Measurements from ENCODE around the gene MYF6. TPM values are rescaled to one million over a fixed set of nuclear protein-coding genes. Genes with fewer than 3 reads are reported as not detected.

Gene MYF6
- total and polyA plus RNA-seq, 5 donors, result 0.11 TPM; not detected in 4

- ATAC-seq, result no peak
- WGBS, result 33% methylated on average over 45 of the region's 45 CpGs
Observed at GRCh38 chr12:80716696-80717469, 9.4 kb downstream of the MYF6 start, which contains the start of gene MYF5. Gene MYF5, plus strand, starts transcription at chr12:80716912. Its CDS starts 152 bp downstream, at chr12:80717064.

GRCh38 chr12:80717856-80718255 is 10.4 kb downstream of the MYF6 start:
- H3K27me3 ChIP-seq (ENCODE audit: control insufficient read depth, insufficient read depth), result no peaks in the 10 kb centered on the region

More at GRCh38 chr12:80716696-80717469, 9.4 kb downstream of the MYF6 start, which contains the start of gene MYF5:
- no peak within 1 kb of the TSS for H3K27ac ChIP-seq (ENCODE audit: low read length)
- no peaks in the 10 kb centered on the region for H3K4me1 ChIP-seq (ENCODE audit: control insufficient read depth, insufficient read depth, low read length)
- no peaks in the 10 kb centered on the region for H3K27me3 ChIP-seq (ENCODE audit: control insufficient read depth, insufficient read depth)
- no peak for DNase-seq
- intact Hi-C loops (cut with DNase I), result no loop called here
- no peak within 1 kb of the TSS for H3K4me3 ChIP-seq (ENCODE audit: low read length)
- H3K9me3 ChIP-seq (ENCODE audit: control insufficient read depth, low read length), result no peaks in the 10 kb centered on the region

GRCh38 chr12:80720516-80720915 is 13.1 kb downstream of the MYF6 start:
- Histone ChIP-seq H3K9me3 (ENCODE audit: control insufficient read depth, low read length) (no peaks in the 10 kb centered on the region), H3K4me1 (ENCODE audit: control insufficient read depth, insufficient read depth, low read length) (no peaks in the 10 kb centered on the region), H3K27ac (ENCODE audit: low read length) (no peak overlapping the region), H3K4me3 (ENCODE audit: low read length) (no peak overlapping the region), H3K27me3 (ENCODE audit: control insufficient read depth, insufficient read depth) (no peaks in the 10 kb centered on the region)
- intact Hi-C loops (cut with DNase I), result no loop called here
- ATAC-seq, result no peak
- 82% methylated on average over 1 of the region's 1 CpG for WGBS
- DNase-seq, result no peak

More at GRCh38 chr12:80717856-80718255, 10.4 kb downstream of the MYF6 start:
- WGBS, result 68% methylated on average over 4 of the region's 4 CpGs
- Histone ChIP-seq H3K27ac (ENCODE audit: low read length) (no peak overlapping the region), H3K4me3 (ENCODE audit: low read length) (no peak overlapping the region), H3K9me3 (ENCODE audit: control insufficient read depth, low read length) (no peaks in the 10 kb centered on the region), H3K4me1 (ENCODE audit: control insufficient read depth, insufficient read depth, low read length) (no peaks in the 10 kb centered on the region)
- DNase-seq, result no peak
- intact Hi-C loops (cut with DNase I), result no loop called here
- ATAC-seq, result no peak

- DNase-seq, result no peak
- WGBS, result 71% methylated on average over 3 of the region's 3 CpGs
- ATAC-seq, result no peak
- H3K4me1 ChIP-seq (ENCODE audit: control insufficient read depth, insufficient read depth, low read length), result no peaks in the 10 kb centered on the region
- intact Hi-C loops (cut with DNase I), result no loop called here
- no peaks in the 10 kb centered on the region for H3K9me3 ChIP-seq (ENCODE audit: control insufficient read depth, low read length)
- no peak overlapping the region for H3K27ac ChIP-seq (ENCODE audit: low read length)
- H3K4me3 ChIP-seq (ENCODE audit: low read length), result no peak overlapping the region
- H3K27me3 ChIP-seq (ENCODE audit: control insufficient read depth, insufficient read depth), result no peaks in the 10 kb centered on the region
Observed at GRCh38 chr12:80721326-80721725, 13.9 kb downstream of the MYF6 start.

- intact Hi-C loops (cut with DNase I), result no loop called here
Observed at GRCh38 chr12:80745851-80746505, 38.5 kb downstream of the MYF6 start.

GRCh38 chr12:80747800-80748199 is 40.4 kb downstream of the MYF6 start:
- Histone ChIP-seq H3K27ac (ENCODE audit: low read length) (no peak overlapping the region), H3K27me3 (ENCODE audit: control insufficient read depth, insufficient read depth) (no peaks in the 10 kb centered on the region), H3K4me1 (ENCODE audit: control insufficient read depth, insufficient read depth, low read length) (no peaks in the 10 kb centered on the region), H3K9me3 (ENCODE audit: control insufficient read depth, low read length) (no peaks in the 10 kb centered on the region), H3K4me3 (ENCODE audit: low read length) (no peak overlapping the region)
- ATAC-seq (no peak), DNase-seq (no peak)
- WGBS, result 54% methylated on average over 2 of the region's 2 CpGs
- intact Hi-C loops (cut with DNase I), result no loop called here

More at GRCh38 chr12:80745851-80746505, 38.5 kb downstream of the MYF6 start:
- H3K27ac ChIP-seq (ENCODE audit: low read length), result no peak overlapping the region
- H3K4me3 ChIP-seq (ENCODE audit: low read length), result no peak overlapping the region
- H3K4me1 ChIP-seq (ENCODE audit: control insufficient read depth, insufficient read depth, low read length), result no peaks in the 10 kb centered on the region
- no peaks in the 10 kb centered on the region for H3K9me3 ChIP-seq (ENCODE audit: control insufficient read depth, low read length)
- no peaks in the 10 kb centered on the region for H3K27me3 ChIP-seq (ENCODE audit: control insufficient read depth, insufficient read depth)
- ATAC-seq (no peak), DNase-seq (no peak)
- WGBS, result 53% methylated on average over 6 of the region's 6 CpGs

- no peaks in the 10 kb centered on the region for H3K27me3 ChIP-seq (ENCODE audit: control insufficient read depth, insufficient read depth)
- WGBS, result 69% methylated on average over 2 of the region's 2 CpGs
- H3K27ac ChIP-seq (ENCODE audit: low read length), result no peak overlapping the region
- intact Hi-C loops (cut with DNase I), result no loop called here
- H3K4me3 ChIP-seq (ENCODE audit: low read length), result no peak overlapping the region
- H3K9me3 ChIP-seq (ENCODE audit: control insufficient read depth, low read length), result no peaks in the 10 kb centered on the region
- ATAC-seq (no peak), DNase-seq (no peak)
- no peaks in the 10 kb centered on the region for H3K4me1 ChIP-seq (ENCODE audit: control insufficient read depth, insufficient read depth, low read length)
Observed at GRCh38 chr12:80749456-80749855, 42.0 kb downstream of the MYF6 start.

GRCh38 chr12:80752464-80752863 is 45.0 kb downstream of the MYF6 start:
- Histone ChIP-seq H3K4me1 (ENCODE audit: control insufficient read depth, insufficient read depth, low read length) (no peaks in the 10 kb centered on the region), H3K9me3 (ENCODE audit: control insufficient read depth, low read length) (no peaks in the 10 kb centered on the region), H3K27ac (ENCODE audit: low read length) (no peak overlapping the region), H3K4me3 (ENCODE audit: low read length) (no peak overlapping the region), H3K27me3 (ENCODE audit: control insufficient read depth, insufficient read depth) (no peaks in the 10 kb centered on the region)
- DNase-seq (no peak), ATAC-seq (no peak)
- intact Hi-C loops (cut with DNase I), result no loop called here

GRCh38 chr12:80754274-80754673 is 46.8 kb downstream of the MYF6 start:
- Histone ChIP-seq H3K27ac (ENCODE audit: low read length) (no peak overlapping the region), H3K27me3 (ENCODE audit: control insufficient read depth, insufficient read depth) (no peaks in the 10 kb centered on the region), H3K4me3 (ENCODE audit: low read length) (no peak overlapping the region), H3K4me1 (ENCODE audit: control insufficient read depth, insufficient read depth, low read length) (no peaks in the 10 kb centered on the region), H3K9me3 (ENCODE audit: control insufficient read depth, low read length) (no peaks in the 10 kb centered on the region)
- DNase-seq, result no peak
- no peak for ATAC-seq
- intact Hi-C loops (cut with DNase I), result no loop called here
- WGBS, result 85% methylated on average over 3 of the region's 3 CpGs

- H3K27ac ChIP-seq (ENCODE audit: low read length), result no peak overlapping the region
- H3K4me1 ChIP-seq (ENCODE audit: control insufficient read depth, insufficient read depth, low read length), result no peaks in the 10 kb centered on the region
- DNase-seq, result no peak
- intact Hi-C loops (cut with DNase I), result no loop called here
- WGBS, result 57% methylated on average over 1 of the region's 1 CpG
- H3K4me3 ChIP-seq (ENCODE audit: low read length), result no peak overlapping the region
- no peaks in the 10 kb centered on the region for H3K9me3 ChIP-seq (ENCODE audit: control insufficient read depth, low read length)
- H3K27me3 ChIP-seq (ENCODE audit: control insufficient read depth, insufficient read depth), result no peaks in the 10 kb centered on the region
- peak in 1 of 2 donors; percentile 56 for ATAC-seq
Observed at GRCh38 chr12:80756875-80757274, 49.4 kb downstream of the MYF6 start.
